ENCODE measurements around the gene FBXO9.

FBXO9 gene

DNA sequence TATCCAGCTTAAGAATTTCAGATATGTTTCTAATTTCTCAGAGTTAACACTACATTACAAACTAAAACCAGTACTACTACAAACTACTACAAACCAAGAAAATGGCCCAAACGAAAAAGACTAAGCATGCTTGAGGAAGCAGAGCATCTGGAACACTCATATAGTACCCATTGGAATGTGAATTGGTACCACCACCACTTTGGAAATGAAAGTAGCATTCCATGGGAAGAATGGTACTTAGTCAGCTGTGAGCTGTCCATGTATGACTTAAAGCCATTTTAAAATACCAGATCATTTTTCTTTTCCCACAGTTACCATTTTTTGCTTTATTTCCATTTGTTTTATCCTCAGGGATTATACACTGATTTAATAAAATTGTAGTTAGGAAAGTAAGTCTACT is 30.5 kb downstream of the FBXO9 start:
- no peak for DNase-seq

DNA sequence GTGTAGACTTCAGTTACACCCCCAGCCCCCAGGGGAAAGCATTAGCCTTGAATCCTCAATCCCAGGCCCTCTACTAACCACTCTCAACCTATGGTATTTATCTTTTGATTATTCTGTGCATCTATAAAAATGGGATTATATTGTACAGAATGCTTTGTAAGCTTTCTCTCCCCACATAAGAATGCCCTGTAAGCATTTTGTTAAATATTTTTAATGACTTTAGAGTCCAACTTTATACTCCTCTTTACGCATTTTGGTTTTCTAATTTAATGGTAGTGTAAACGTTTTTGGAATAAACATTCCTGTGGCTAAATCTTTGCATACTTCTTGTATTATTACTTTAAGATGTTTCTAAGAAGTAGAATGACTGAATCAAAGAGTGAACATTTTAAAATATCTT is 35.4 kb downstream of the FBXO9 start:
- no peak for DNase-seq

DNA sequence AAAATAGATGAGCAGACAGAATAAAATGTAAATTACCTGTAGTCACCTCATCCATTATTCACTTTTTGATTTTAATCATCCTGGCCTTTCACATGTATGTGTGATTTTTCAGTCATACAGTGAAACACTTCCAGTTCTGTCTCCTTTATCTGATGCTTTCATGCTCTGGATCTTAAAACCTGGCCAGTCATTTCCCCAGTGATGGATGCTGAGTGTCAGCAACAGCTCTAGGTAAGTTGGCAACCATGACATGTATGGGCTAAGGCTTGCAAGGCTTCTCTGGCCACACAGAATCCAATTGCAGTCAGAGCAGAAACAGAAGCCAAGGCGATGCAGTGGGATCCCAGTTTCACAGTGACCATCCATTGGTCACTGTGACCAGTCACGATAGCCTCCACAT is 35.8 kb downstream of the FBXO9 start:
- no peak for DNase-seq

DNA sequence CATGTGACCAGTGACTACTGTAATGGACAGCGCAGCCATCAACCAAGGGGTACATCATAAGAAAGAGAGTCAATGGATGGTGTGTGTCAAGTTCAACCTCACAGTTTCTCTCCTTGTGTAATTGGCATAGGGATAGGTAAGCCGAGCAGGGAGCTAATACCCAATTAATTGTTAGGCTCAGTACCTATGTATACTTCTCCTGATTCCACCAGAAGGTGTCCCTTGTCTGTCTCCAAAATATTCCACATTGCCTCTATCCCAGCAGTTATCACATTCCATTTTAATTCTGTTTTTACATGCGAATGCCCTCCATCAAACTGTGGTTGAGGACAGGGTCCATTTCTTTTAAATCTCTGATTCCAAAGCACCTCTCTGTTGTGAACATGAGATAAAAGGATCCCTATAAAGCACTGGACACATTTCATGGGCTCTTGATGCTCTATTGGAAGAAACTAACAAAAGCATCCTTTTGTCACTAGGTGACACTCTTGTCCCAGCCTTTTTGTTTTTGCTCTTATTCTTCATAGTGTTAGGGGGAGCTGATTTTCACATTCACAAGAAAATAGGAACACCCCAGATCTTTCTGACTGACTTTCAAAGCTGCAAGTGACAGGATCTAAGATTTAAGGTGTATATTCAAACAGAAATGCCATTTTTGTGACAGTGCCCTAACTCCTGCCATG is 38.9 kb downstream of the FBXO9 start:
- no peak for DNase-seq

DNA sequence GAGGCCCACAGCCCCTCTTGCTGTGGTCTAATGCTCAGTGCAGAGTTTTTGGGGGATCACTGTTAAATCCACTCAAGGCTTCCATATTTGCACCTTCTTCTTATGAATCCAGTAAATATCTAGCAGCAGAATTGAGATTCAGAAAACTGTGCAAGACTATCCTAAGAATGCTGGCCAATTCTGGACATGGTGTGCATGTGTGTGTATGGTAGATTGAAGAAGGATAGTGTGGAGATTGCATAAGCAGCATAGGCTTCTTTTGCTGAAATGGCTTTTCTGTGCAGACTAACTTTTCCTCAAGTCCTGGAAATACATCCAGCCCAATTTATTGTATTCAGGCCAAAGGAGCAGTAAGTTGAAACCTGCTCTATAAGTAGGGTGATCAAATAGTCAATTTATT is 39.7 kb downstream of the FBXO9 start:
- no peak for DNase-seq

DNA sequence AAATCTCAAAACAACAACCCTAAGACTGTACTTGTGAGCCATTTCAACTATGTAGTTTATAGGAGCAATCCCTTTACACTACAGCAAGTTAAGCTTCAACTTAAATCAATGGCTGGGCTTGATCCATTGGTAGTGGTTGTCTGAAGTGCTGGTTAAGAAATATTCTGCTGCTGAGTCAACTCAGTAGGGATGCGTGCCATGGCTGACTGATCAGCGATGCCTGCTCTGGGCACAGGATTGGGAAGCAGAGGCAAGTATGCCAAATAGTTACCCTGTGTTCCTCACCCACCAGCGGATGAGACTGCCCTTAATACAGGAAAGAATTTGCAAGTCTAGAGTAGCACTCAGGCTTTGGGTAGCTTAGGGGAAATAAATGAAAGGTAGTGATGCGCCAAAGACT is 41.9 kb downstream of the FBXO9 start:
- no peak for DNase-seq

DNA sequence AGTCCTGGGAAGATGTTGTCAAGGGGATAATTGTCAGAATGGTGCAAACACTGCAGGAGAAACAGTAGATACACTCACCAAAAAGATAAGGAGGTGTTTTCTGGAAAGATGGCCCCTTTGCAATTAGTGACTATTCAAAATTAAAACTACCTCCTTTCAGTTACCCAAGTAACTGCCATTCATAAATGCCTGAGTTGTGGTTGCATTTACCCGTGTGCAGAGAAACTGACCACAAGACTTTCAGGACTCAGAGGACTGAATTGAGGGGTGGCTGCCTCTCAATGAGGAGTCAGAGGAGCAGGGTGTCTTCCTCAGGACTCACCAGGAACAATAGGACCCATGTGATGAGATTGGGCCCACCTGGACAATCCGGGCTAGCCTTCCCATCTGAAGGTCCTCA is 44.4 kb downstream of the FBXO9 start:
- DNase-seq = no peak

DNA sequence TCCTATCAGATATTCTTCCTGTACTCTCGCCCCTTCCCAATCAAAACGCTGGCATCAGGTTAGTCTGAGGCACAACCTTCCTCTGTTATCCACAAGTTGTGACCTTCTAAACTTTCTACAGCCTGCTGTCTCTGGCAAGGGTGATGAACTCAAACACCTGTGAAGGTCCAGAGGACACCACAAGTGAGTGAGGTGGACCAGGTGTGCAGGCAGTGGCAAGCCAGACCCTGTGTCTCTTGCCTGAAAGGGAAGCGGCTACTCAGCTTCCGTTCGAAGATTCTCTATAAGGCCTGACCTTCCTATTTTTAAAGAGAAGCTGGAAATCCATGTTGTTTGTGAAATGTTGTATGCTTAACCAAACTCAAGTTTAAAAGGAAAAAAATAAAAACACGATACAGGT is 46.7 kb downstream of the FBXO9 start:
- DNase-seq = no peak

DNA sequence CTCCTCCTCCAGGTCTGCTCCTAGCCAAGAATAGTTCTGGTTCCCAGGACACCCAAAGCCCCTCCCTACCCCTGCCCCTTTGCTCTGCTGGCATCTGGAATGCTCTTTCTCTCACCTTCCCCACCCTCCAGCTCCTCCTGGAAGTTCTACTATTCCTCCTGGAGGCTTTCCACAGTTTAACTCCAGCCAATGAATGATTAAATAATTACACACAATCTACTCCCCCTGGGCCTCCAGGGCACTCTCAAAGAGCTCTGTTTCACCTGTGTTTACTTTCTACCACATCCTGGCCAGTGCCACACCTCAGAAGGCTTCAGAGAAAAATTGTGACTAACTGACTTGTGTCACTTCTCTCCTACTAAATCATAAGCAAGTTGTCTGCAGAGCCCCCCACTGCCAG is 47.2 kb downstream of the FBXO9 start:
- no peak for DNase-seq

DNA sequence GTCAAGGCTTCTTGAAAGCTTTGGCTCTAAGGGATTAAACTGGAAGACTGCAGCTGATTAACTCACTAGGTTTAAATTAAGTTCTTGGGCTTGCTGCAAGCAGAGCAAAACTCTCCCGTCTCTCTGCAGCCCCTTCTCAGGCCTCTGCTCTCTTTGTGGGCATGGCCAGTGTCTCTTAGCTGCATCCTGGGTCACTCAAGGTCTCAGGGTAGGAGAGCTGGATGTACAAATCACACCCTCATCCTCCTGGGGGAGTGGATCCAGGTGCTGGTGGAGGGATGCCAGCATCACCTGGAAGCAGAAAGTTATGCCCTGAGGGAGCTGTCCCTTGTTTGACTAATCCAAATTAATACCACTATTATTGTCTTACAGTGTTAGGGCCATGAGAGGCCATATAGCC is 47.7 kb downstream of the FBXO9 start:
- no peak for DNase-seq

DNA sequence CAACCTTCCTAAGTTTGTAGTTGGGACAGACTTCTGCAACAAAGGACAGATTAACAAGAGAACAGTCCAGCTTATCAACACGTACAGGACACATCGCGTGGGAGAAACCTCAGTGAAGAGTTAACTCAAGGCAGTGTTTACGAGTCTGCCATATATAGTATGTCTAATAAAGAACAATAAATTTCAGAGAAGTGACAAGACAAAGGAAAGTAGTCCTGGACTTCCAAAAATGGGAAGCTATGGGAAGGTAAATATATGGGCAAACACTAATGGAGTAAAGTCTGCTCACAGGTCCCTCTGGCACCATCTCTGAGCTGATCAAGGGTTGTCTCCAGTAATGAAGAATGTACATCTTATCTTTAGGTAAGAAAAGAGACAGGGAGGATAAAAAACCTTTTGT is 48.5 kb downstream of the FBXO9 start:
- no peak for DNase-seq

DNA sequence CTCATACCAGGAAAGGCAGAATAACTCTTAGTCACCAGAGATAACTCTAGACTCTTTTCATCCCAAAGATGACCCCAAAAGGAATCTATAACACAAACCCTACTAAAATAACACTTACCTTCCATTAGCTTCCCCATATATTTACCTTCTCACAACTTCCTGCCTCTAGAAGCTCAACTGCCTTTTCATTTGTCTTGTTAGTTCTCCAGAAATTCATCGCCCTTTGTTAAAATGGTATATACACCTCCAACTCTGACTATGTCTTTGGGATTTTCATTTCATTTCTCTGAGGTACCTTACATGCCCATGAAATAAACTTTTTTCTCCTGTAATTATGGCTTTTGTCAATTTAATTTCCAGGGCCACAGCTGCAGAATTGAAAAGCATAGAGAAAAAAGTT is 49.9 kb downstream of the FBXO9 start:
- no peak for DNase-seq

DNA sequence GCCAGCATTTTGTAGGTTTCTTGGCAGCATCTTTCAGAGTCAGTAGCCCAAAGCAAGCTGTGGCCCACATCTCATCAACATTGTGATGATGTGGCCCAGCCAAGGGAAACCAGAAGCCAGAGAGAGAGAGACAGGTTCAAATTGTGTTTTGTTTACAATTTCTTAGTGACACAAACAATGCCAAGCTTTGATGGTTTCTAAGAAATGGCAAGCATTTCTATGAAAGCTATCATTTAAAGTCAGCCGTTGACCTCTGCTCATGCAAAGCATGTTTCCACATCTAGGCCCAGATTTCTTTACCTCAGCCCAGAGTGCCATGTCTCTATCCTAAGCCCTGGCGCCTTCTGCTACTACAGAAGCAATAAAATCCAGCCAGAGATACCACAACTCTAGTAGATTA is 50.5 kb downstream of the FBXO9 start:
- DNase-seq = no peak

DNA sequence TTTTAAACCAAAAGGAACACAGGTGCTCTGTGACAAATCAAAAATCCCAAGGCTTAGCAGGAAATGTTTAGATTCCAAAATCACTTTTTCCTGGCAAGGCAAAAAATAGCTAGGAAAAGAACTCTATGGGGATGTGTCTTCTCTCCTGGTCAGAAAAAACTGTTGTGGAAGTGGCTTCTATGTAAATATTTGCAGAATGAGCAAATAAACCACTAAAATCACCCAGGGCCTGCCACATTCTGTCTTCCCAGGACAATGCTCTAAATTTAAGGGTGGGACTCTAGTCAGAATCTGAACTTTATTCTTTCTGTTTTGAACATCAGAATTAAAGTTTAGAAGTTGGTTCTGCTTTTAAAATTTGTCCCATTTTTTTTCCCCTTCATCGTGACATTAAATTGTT is 54.1 kb downstream of the FBXO9 start:
- no peak for DNase-seq

DNA sequence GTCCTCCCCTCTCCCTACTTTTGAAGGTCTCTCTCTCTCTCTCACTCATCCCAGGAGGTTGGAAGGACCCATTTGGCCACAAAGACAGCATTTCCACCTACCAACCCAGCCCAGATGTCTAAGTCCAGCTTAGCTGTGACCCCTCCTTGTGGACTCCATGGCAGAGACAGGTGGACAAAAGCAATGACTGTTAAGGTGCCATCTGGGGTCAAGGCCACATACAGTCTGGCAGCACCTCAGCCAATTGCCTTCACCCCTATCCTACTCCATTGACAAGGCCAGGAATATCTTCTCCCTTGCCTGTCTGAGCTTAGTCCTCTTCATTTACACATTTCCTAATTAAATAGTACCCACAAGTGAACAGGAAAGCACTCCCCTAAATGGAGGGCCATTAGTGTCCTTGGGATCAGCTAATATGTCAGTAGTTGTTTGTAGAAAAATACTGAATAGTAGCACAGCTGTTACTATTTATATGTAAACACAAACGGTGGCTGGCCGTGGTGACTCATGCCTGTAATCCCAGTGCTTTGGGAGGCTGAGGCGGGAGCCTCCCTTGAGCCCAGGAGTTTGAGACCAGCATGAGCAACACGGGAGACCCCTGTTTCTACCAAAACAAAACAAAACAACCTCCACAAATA is 54.7 kb downstream of the FBXO9 start:
- no peak for DNase-seq

DNA sequence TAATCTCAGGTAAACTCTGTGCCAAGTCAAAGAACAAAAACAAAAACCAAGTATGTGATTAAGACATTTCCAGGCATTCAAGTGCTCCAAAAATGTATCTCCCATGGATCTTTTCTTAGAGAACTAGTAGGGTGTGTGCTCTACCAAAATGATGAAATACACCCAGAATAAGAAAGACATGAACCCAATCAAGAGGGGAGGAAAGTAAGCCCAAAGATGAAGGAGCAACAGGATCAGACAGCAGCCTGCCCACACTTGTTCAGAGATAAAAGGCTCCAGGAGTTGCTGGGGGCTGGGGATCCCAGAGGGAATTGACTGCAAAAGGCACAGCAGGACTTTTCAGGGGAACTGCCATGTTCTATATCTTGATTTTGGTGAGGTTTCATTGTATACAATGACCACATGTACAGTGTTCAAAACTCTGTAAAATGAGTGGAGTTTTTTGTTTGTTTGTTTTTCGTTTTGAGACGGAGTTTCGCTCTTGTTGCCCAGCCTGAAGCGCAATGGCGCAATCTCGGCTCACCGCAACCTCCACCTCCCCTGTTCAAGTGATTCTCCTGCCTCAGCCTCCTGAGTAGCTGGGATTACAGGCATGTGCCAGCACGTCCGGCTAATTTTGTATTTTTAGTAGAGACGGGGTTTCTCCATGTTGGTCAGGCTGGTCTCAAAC is 59.1 kb downstream of the FBXO9 start:
- DNase-seq = no peak

DNA sequence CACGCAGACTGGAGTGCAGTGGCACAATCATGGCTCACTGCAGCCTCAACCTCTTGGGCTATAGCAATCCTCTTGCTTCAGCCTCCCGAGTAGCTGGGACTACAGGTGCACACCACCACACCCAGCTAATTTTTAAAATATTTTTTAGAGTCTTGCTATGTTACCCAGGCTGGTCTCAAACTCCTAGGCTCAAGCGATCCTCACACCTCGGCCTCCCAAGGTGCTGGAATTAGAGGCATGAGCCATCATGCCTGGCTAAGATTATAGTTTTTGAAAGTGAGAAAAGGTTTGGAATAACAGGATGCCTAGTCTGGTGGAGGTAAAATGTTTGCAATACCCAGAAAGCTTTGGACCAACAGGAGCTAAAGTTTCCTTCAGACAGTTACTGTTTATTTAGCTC is 60.1 kb downstream of the FBXO9 start:
- no peak for DNase-seq

DNA sequence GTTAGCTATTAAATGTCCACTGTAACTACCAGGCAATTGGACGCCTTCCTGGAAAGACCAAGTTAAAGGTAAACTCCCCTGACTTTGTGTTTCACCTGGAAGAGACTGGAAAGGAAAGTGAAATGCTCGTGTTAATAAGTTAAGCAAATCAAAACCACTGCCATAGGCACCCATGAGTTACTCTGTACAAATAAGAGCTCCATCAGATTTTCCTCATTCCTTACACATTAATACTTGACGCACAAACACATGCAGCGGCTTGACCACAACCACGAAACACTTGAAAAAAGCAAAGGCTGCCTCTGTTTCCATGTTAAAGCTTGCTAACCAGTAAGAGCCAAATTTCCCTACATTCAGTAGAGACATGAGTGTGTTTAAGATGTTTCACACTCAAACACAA is 63.6 kb downstream of the FBXO9 start:
- DNase-seq = no peak

DNA sequence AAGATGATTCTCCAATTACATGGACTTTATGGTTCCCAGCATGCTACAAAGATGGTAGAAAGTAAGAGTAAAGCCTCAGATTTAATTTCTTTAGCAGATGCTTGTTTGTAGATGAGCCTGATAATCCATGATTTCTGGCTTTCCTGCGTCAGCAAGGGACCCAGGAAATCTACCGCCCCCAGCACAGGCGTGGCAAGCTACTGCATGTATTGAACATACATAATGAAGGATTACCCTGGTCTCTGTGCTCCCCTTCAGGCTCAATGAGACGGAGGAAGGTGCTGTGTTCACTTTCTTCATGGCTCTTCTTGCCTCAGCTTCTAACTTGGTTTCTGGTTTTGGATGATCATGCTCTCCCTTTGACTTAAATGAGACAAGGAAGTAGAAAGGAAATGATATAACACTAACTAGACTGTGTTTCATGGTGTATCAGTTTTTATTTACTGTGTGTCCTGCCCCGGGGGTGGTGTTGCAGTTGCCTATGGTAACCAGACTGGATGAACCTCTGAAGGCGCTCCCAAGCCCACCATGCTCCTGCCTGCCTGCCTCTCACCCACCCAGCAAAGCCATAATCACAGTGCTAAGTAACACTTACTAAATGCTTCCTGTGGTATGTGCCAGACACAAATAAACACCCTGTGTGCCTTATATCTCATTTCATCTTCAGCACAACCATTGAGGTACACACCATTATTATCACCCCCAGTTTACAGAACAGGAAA is 65.5 kb downstream of the FBXO9 start:
- no peak for DNase-seq

DNA sequence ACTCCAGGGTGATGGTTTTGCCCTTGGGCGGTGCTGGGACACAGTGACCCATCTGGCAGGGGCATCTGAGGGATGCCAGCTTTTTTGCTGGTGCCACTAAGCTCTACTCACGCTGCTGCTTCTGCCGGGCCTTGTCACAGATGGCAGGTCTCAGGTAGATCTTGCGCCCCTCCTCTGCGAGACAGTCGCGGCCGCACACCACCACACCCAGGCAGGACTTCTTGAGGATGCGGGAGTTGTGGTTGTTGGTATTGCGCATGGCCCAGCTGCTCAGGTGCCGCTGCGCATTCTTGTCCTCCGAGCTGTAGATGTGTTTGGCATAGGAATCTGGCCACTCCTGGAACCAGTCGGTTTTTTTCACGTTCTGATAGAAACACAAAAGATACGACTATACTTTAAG is 68.8 kb downstream of the FBXO9 start:
- no peak for DNase-seq

DNA sequence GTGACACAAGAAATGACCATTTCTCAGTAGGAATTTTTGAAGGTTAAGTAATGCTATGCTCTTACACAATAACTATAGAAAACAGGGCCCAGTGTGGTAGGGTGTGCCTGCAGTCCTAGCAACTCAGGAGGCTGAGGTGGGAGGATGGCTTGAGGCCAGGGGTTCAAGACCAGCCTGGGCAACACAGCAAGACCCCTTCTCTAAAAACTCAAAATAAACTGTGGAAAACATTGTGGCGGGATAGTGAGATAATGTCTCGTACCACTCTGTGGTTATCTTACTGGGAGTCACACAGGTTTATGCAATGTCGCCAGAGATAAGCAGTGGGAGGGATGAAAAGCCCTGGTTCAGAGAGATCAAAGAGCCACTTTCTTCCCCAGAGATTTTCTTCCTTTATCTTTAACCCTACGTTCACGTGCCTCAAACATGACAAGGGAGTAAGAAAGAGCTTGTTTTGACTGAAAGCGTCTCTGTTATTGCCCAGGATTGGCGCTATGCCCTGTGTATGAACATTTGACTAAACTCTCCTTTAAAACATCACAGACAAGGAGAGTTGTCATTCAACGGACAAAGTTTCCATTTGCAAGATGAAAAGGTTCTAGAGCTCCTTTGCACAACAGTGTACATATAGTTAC is 69.5 kb downstream of the FBXO9 start:
- no peak for DNase-seq

DNA sequence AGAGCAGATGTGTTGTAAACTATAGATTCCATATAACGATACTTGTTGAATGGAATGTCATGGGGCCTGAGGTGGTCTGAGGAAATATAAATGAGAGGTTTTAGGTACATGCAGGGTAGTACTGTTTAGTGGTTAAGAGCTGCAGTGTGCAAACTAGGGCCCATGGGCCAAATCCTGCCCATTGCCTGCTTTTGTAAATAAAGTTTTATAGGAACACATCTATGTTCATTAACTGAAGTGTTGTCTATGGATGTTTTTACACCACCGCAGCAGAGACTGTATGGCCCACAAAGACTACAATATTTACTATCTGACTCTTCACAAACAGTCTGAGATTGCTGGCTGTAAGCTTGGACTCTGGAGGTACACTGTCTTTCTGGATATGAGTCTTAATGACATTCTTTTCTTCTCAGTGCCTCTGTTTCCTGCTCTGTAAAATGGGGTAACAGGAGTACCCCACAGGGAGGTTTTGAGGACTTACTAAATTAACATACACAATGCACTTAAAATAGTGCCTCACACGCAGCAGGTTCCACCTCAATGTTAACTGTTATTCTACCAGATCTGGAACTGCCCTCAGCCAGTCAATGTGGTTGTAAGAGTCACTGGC is 70.9 kb downstream of the FBXO9 start:
- DNase-seq = no peak

DNA sequence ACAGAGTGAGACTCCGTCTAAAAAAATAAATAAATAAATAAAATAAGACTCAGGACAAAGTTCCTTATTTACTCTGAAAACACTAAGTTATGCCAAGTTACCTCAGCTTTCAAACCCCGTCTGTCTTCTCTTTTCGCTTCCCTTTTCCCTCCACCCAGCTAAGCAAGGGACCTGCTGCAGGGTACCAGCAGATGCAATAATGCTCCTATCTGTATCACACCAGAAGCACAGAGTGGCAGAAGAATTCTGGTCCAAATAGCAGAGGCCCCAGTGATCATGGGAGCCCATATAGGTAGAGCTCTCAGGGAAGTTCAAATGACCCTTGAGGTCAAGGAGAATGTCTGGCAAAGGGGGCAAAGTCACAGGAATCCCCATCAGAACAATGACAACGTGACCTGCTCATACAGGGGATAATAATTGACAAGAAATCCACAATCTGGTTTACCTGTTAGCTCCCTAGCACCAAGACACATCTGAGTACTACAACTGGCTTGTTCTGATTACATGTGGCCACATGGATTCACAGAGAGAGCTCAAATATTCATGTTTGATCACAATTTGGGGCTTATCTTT is 74.7 kb downstream of the FBXO9 start:
- DNase-seq = no peak
